DMS79 (cell line): Measurements from ENCODE around the gene SERPINB8.

Source experiments
- DNase-seq: peaks from one replicate; lab custom pipeline; 2025; lab: John Stamatoyannopoulos, UW

SERPINB8 gene

DNA sequence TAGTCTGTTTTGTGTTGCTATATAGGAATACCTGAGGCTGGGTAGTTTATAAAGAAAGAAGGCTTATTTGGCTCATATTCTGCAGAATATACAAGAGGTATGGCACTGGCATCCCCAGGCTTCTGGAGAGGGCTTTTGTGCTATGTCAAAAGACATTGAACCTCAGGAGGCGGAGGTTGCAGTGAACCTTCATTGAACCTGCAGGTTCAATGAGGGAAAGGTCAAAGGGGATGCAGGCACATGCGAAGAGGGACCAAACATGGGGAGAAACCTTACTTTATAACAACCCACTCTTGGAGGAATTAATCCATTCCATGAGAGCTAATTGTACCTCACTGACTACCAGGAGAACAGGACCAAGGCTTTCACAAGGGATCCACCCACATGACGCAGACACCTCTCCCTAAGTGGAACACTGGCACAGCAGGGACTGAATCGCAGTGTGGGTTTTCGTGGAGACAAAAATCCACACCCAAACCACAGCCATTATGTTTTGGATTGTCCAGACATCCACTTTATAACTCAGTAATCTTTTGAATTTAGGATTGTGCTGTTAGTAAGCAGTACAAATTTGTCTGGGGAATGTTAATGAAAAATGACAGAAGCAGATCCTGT, 4.1 kb upstream of the SERPINB8 start:
- DNase-seq: no peak

DNA sequence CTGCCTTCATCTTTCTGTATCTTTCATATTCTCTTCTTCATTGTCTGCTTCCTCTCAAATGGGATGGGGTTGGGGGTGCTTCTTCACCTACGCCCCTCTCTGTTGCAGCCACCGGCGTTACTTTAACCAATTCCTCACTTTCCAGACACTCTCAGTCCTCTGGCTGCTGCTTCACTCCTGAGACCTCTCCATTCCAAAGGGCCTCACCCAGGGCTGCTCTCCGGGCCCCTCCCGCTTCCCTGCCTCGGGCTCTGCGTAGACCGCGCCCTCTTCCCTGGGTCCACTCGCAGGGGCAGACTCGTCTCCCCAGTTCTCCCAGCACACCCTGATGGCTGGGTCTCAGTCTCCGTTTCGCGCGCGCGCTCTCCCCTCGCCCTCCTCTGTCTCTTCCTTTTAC, 926 bp downstream of the SERPINB8 start:
- DNase-seq: peak; percentile 51

- DNase-seq: no peak
These were observed 1.6 kb downstream of the SERPINB8 start for GRCh38 chr18:63971320-63972001.

DNA sequence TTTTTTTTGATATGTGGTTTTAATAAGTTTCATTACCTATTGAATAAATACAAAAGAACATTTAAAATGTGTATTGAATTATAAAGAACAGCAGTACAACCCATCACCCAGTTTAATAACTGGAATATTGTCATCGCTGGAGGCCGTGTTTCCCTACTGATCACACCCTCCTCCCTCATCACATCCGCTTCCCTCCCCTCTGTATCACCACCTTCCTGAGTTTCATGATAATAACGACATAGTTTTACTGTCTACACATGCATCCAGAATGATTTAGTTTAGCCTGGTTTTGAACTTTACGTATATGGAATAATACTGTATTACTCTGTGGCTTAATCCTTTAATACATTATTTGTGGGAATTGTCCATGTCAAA, 2.1 kb downstream of the SERPINB8 start:
- DNase-seq: no peak

DNA sequence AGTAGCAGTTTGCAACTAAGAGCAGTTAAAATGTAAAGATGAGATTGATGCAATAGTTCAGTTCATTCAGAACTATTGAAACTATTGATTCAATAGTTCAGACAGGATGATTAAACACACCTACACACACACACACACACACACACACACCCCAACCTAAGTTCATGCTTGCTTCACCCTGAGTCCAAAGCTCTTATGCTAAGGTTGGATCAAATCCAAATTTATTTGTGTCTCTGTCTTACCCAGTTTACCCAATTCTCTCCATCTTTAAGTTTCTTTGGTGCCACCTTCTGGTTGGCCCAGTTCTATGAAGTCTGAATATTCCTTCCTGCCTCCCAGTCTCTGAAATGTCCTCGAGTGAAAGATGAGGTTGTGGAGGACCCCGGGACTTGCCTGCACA, 5.1 kb downstream of the SERPINB8 start:
- DNase-seq: no peak

DNA sequence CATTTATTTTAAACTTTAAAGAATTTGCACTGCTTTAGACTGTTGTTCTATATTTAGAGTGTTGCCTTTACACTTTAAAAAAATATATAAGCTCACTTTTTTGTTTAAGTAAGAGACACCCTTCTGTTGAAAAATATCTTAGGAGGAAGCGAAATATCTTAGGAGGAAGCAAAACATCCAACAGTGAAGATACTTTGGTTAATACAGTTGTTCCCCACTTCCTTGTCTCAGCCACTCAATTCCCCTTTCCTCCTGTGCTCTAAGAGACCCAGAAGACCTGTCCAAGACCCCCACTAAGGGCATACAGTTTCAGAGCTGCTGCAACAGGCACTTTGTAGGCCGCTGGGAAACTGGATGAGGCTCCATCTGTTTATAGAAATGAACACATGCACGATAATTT, 5.7 kb downstream of the SERPINB8 start:
- no peak for DNase-seq

DNA sequence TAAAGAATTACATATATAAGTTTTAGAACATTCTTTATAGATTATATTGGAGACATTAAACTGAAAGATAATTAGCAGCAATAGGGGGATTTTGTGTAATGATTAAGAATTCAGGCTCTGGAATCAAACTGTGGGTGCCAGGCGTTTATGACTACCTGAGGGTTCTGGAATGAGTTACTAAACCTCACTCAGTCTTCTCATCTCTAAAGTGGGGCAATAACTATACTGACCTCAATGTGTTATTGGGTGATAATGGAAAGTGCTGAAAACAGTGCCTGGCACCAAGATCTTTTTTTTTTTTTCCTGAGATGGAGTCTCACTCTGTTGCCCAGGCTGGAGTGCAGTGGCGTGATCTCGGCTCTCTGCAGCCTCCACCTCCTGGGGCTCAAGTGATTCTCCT, 7.2 kb downstream of the SERPINB8 start:
- no peak for DNase-seq

GRCh38 chr18:63979409-63979920, 9.6 kb downstream of the SERPINB8 start:
- DNase-seq: peak; percentile 5

- no peak for DNase-seq
These were observed 10.1 kb downstream of the SERPINB8 start for GRCh38 chr18:63980027-63980426.

- no peak for DNase-seq
These were observed 11.1 kb downstream of the SERPINB8 start for GRCh38 chr18:63980896-63981460.

GRCh38 chr18:63981719-63982118, 11.8 kb downstream of the SERPINB8 start:
- DNase-seq: no peak

- no peak for DNase-seq
These were observed 12.5 kb downstream of the SERPINB8 start for GRCh38 chr18:63982361-63982760.

- DNase-seq: no peak
These were observed 17.0 kb downstream of the SERPINB8 start for GRCh38 chr18:63986885-63987284.

DNA sequence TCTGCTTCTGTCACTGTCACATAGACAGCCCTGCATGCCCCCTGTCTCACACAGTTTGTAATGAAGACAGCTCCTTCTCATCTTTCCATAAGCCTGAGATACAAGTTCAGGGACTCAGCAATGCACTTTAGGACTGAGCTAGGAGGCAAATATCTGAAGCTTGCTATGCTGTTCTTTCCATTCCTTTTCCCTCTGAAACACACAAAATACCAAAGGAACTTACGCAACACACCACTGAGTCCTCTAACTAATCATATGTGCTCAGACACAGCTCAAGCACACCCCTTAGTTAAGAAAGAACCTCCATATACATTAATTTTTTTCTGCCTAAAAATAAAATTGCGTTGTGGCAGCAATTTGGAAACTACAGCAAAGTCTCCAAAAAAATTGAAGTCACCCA, 17.9 kb downstream of the SERPINB8 start:
- no peak for DNase-seq

- no peak for DNase-seq
These were observed 22.9 kb downstream of the SERPINB8 start for GRCh38 chr18:63992751-63993150.

- no peak for DNase-seq
These were observed 25.0 kb downstream of the SERPINB8 start for GRCh38 chr18:63994783-63995399.

- no peak for DNase-seq
These were observed 27.2 kb downstream of the SERPINB8 start for GRCh38 chr18:63997041-63997440.

DNA sequence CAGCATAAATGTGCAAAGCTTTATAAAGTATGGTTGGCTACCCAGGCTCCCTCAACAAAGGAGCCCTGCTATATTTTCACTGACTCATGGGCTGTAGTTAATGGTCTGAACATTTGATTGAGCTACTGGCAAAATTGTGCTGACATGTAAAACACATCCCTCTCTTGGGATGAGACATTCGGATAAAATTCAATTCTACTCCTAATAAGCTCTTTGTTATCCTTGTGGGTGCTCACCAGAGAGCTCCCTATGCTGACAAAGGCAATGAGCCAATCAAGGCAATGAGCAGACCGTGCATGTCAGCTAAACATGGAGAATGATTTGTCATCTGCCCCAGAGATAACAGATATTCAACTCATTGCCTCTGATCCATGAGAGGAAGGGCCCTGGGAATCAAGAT, 27.7 kb downstream of the SERPINB8 start:
- no peak for DNase-seq

DNA sequence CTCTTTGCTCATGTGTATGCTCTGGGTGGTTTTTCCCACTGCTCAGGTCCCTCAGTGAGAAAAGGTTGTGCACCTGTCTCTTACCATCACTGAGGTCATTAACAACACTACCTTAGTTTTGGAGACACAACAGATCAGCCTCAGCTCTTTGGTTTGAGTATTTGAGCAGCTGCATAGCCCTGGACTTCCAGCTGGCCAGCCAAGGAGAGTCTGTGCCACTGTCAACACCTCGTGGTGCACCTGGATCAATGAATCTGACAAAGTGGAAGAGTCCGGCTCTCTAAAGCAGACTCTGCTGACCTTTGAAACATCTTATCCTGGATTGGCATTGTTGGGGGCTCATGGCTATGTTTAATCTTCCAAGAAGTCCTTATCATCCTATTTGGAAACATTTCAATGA, 30.0 kb downstream of the SERPINB8 start:
- DNase-seq: no peak

- DNase-seq: no peak
These were observed 32.7 kb downstream of the SERPINB8 start for GRCh38 chr18:64002581-64002980.

DNA sequence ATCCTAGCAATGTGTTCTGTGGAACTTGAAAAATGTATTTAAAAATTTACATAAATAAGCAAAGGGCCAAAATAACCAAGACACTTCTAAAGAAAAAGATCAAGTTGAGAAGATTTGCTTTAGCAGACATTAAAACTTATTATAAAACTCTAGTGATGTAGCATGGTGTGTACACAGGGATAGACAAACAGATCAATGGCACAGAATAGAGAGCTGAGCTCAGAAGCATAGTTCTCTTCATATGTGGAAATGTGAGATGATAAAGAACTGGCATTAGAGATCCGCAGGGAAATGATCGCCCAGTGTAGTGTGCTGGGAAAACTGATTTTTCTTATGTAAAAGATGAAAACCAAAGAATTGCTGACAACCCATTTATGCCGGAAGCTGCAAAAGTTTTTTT, 39.4 kb downstream of the SERPINB8 start:
- no peak for DNase-seq

GRCh38 chr18:64011513-64011912, 41.6 kb downstream of the SERPINB8 start:
- DNase-seq: no peak

GRCh38 chr18:64017870-64018269, 48.0 kb downstream of the SERPINB8 start:
- no peak for DNase-seq
